Measurements from ENCODE around the gene SYNPR. TPM values are rescaled to one million over a fixed set of nuclear protein-coding genes. Genes with fewer than 3 reads are reported as not detected.

Gene SYNPR
- total RNA-seq, 4 donors from 2014 or later: not detected

DNA sequence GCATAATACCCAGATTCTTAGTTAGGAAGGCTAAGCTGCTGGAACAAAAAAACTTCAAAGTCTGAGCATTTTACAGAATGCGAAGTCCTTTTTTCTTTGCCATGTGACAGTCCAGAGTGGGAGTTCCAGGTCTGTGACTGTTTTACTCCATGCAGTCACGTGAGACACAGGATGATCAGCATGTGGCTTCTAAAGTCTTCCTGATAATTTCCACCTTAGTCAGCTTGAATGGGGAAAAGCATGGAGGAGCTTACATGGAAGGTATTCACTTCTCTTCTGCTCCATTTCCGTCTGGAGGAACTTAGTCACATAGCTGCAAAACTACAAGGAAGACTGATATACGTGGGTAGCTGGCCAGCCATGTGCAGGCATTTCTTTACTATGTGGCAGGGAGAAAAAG is 376.1 kb downstream of the SYNPR start:
- no peak for DNase-seq
- Histone ChIP-seq H3K36me3 (no peaks in the 10 kb centered on the region), H3K27ac (no peak overlapping the region), H3K9me3 (no peaks in the 10 kb centered on the region), H3K4me1 (no peaks in the 10 kb centered on the region), H3K27me3 (no peaks in the 10 kb centered on the region), H3K4me3 (no peak overlapping the region)
- no peak for TF ChIP-seq EP300 (IDR thresholded peaks at IDR 0.05; ENCODE audit: low read depth)
- no peak for TF ChIP-seq POLR2A (IDR thresholded peaks at IDR 0.05)
- TF ChIP-seq POLR2AphosphoS5 (IDR thresholded peaks at IDR 0.05): no peak
- TF ChIP-seq, protein P1, sequence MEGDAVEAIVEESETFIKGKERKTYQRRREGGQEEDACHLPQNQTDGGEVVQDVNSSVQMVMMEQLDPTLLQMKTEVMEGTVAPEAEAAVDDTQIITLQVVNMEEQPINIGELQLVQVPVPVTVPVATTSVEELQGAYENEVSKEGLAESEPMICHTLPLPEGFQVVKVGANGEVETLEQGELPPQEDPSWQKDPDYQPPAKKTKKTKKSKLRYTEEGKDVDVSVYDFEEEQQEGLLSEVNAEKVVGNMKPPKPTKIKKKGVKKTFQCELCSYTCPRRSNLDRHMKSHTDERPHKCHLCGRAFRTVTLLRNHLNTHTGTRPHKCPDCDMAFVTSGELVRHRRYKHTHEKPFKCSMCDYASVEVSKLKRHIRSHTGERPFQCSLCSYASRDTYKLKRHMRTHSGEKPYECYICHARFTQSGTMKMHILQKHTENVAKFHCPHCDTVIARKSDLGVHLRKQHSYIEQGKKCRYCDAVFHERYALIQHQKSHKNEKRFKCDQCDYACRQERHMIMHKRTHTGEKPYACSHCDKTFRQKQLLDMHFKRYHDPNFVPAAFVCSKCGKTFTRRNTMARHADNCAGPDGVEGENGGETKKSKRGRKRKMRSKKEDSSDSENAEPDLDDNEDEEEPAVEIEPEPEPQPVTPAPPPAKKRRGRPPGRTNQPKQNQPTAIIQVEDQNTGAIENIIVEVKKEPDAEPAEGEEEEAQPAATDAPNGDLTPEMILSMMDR (IDR thresholded peaks at IDR 0.05): no peak
- intact Hi-C loops (cut with DNase I; ENCODE audit: low total_unique reads): no loop called here
- in situ Hi-C loops (cut with MboI; ENCODE audit: low pct_ligation_motif_present in 1 of 4, low pct_unique_long_range_greater_than_20kb in 1 of 4, low sequenced_read_pairs in 3 of 4): no loop called here
- WGBS, 2 donors (ENCODE audit: low coverage in 1 of 2): 65 to 74% methylated on average over 3 to 4 of the region's 4 CpGs

DNA sequence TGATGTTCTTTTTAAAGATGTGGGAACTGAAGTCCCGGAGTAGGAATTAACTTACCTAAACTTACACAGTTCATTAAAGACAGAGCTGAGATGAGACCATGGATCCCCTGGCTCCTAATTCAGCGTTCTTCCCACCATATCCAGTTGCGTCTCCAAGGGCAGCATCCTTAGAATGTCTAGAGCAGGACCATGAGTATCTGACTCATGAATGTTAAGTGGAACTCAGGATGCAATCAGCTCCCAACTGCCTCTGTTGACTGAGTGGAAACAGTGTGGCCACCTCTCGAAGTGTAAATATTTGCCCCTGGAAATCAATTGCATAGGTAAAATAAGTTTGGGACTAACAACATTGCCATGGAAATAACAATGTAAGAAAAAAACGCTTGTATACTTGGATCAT is 376.8 kb downstream of the SYNPR start:
- H3K9me3 ChIP-seq: no peaks in the 10 kb centered on the region
- in situ Hi-C loops (cut with MboI; ENCODE audit: low pct_ligation_motif_present in 1 of 4, low pct_unique_long_range_greater_than_20kb in 1 of 4, low sequenced_read_pairs in 3 of 4) (no loop called here), intact Hi-C loops (cut with DNase I; ENCODE audit: low total_unique reads) (no loop called here)
- TF ChIP-seq, protein P1 (IDR thresholded peaks at IDR 0.05): no peak
- TF ChIP-seq POLR2A (IDR thresholded peaks at IDR 0.05) (no peak), EP300 (IDR thresholded peaks at IDR 0.05; ENCODE audit: low read depth) (no peak), POLR2AphosphoS5 (IDR thresholded peaks at IDR 0.05) (no peak)
- H3K27me3 ChIP-seq: no peaks in the 10 kb centered on the region
- no peaks in the 10 kb centered on the region for H3K4me1 ChIP-seq
- 71 to 82% methylated on average over 5 of the region's 5 CpGs for WGBS, 2 donors (ENCODE audit: low coverage in 1 of 2)
- no peak overlapping the region for H3K27ac ChIP-seq
- no peak for DNase-seq
- no peak overlapping the region for H3K4me3 ChIP-seq
- H3K36me3 ChIP-seq: no peaks in the 10 kb centered on the region

DNA sequence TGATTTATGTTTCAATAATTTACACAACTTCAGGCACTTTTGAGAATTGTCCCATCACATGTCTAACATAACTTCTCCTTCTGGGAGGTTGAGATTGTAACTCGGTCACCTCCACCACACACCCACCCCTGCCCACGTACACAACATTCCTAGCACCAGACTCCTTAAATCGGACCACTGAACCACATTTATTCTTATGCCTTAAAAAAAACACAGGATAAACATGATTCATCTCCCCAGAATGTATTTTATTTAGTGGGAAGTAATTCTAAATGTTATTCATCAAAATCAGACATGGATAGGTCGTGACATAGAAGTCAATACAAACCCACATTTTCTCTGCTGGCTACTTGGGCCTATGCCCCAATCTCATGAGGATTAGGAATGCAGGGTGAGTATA is 377.4 kb downstream of the SYNPR start:
- no peak overlapping the region for H3K4me3 ChIP-seq
- TF ChIP-seq, protein P1 (IDR thresholded peaks at IDR 0.05): no peak
- TF ChIP-seq POLR2A (IDR thresholded peaks at IDR 0.05) (no peak), POLR2AphosphoS5 (IDR thresholded peaks at IDR 0.05) (no peak), EP300 (IDR thresholded peaks at IDR 0.05; ENCODE audit: low read depth) (no peak)
- no peaks in the 10 kb centered on the region for H3K27me3 ChIP-seq
- WGBS, 2 donors (ENCODE audit: low coverage in 1 of 2): 63 to 70% methylated on average over 4 of the region's 4 CpGs
- no peaks in the 10 kb centered on the region for H3K36me3 ChIP-seq
- no peaks in the 10 kb centered on the region for H3K4me1 ChIP-seq
- intact Hi-C loops (cut with DNase I; ENCODE audit: low total_unique reads): no loop called here
- in situ Hi-C loops (cut with MboI; ENCODE audit: low pct_ligation_motif_present in 1 of 4, low pct_unique_long_range_greater_than_20kb in 1 of 4, low sequenced_read_pairs in 3 of 4): no loop called here
- no peaks in the 10 kb centered on the region for H3K9me3 ChIP-seq
- DNase-seq: no peak
- no peak overlapping the region for H3K27ac ChIP-seq

DNA sequence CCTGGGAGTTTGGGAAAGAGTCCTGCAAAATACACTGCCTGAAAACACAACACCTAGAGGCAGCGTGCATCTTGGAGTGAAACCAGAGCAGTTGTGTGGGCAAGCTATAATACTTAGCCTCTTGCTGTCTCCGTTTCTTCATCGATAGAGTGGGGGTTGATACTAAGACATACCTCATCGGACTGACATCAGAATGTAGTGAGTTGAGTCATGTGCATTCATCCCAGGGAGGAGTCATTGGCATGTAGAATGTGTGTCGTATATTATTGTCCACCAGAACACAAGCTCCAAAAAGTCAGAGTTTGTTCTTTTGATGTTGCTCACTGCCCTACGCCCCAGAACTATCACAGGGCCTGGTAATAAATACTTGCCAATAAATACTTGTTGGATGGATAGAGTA is 378.7 kb downstream of the SYNPR start:
- TF ChIP-seq POLR2AphosphoS5 (IDR thresholded peaks at IDR 0.05) (no peak), EP300 (IDR thresholded peaks at IDR 0.05; ENCODE audit: low read depth) (no peak), POLR2A (IDR thresholded peaks at IDR 0.05) (no peak)
- TF ChIP-seq, protein P1 (IDR thresholded peaks at IDR 0.05): no peak
- Histone ChIP-seq H3K36me3 (no peaks in the 10 kb centered on the region), H3K4me3 (no peak overlapping the region), H3K27ac (no peak overlapping the region), H3K4me1 (no peaks in the 10 kb centered on the region), H3K27me3 (no peaks in the 10 kb centered on the region), H3K9me3 (no peaks in the 10 kb centered on the region)
- in situ Hi-C loops (cut with MboI; ENCODE audit: low pct_ligation_motif_present in 1 of 4, low pct_unique_long_range_greater_than_20kb in 1 of 4, low sequenced_read_pairs in 3 of 4): no loop called here
- DNase-seq: no peak
- intact Hi-C loops (cut with DNase I; ENCODE audit: low total_unique reads): no loop called here
- WGBS, 2 donors (ENCODE audit: low coverage in 1 of 2): 77 to 90% methylated on average over 5 to 6 of the region's 6 CpGs
